ENCODE data around the gene MACROH2A1. TPM values are rescaled to one million over a fixed set of nuclear protein-coding genes. Genes with fewer than 3 reads are reported as not detected.

The MACROH2A1 gene
- total and polyA plus RNA-seq, 10 of the 15 experiments (the other 5 are each of a cell fraction or from before 2014, with no cell fraction given): 45.7 to 230 (median 196) TPM

DNA sequence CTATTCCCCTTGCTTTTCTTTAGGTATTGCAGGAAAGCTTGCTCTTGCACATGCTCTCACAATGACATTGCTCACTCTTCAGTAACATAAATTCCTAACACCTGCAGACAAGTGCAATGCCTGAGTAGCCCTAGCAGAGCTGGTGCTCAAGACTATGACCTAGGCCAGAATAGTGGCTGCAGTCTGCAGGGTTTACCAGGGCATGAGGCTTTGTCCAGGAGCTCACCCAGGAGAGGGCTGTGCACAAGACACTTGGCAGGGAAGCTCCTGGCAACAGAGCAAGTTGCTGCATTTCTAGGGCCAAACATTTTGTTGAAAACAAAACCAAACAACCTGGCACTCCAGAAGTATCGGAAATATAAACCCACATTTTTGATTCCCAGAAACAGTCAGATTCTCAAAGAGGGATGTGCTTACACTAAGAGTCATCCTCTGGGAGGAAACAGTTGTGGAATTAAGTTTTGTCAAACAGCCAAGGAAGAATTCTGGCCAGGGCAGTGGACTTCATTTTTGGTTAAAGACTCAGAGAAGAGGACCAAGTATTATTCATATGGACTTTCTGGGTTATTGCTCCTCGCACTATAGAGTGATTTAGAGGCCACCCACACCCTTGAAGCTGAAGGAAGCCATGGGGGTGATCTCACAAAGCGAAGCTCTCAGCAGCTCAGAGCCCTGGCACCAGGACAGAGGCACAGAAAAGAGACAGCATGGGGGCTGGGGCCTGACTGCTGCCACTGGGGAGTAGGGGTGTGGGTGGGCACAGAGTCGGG, 44.9 kb downstream of the MACROH2A1 start (continued):
- no peak for TF ChIP-seq KDM1A (IDR thresholded peaks at IDR 0.05; ENCODE audit: borderline replicate concordance)
- TF ChIP-seq NFXL1 (IDR thresholded peaks at IDR 0.05; ENCODE audit: borderline replicate concordance): no peak
- TF ChIP-seq WRNIP1 (IDR thresholded peaks at IDR 0.05; ENCODE audit: borderline replicate concordance, low read depth, low read length): no peak
- no peak for TF ChIP-seq NFIC (IDR thresholded peaks at IDR 0.05; ENCODE audit: low read depth, low read length)
- TF ChIP-seq SREBF1 (IDR thresholded peaks at IDR 0.05; ENCODE audit: low read length): no peak
- TF ChIP-seq YY1 (IDR thresholded peaks at IDR 0.05; ENCODE audit: low read depth, low read length): no peak

DNA sequence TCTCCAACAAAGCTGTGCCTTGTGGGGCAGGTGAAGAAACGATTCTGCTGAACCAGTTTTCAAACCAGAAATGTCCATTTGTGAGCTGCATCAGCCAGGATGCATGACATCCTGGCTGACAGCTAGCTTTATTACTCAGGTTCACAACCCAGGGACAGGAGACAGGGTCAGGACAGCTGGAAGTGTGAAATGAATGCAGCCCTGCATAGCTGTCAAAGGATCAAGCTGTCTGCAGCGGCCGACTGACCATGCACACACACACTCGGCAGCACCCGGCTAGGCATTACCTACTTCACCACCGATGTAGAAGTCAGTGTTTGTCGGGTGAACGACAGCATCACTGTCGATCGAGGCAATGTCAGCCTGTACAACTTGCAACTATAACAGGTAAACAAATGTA, 48.5 kb downstream of the MACROH2A1 start:
- ATAC-seq (no peak), DNase-seq (ENCODE audit: low read depth, low spot score) (no peak), FAIRE-seq (no peak)
- CTCF ChIA-PET: interaction anchor here (1.1 to 1.9 kb wide), 2 partner anchors 73 to 76 kb away, joined by 3 to 7 read pairs; no protein-coding TSS in a partner anchor
- Histone ChIP-seq H3K4me3 (no peak overlapping the region), H3K36me3 (ENCODE audit: control insufficient read depth in 2 of 2, insufficient read depth in 2 of 2, low read length in 1 of 2) (peaks cover 15 to 33% of the 10 kb centered on the region in 2 experiments), H3K79me2 (ENCODE audit: control insufficient read depth, insufficient read depth, low read length) (no peaks in the 10 kb centered on the region), H3K4me1 (ENCODE audit: control insufficient read depth, insufficient read depth, low read length) (0 out of 2 replicates have a peak, but pooled peaks cover 3% of the 10 kb centered on the region), H3K27me3 (replicated peaks in 1 of 2; ENCODE audit: control insufficient read depth in 2 of 2, insufficient read depth in 2 of 2, low read length in 1 of 2) (no peaks in the 10 kb centered on the region), H4K20me1 (ENCODE audit: control insufficient read depth, insufficient read depth) (no peaks in the 10 kb centered on the region), H3K4me2 (ENCODE audit: control insufficient read depth, insufficient read depth) (no peak overlapping the region), H3K27ac (ENCODE audit: control insufficient read depth, insufficient read depth) (no peak overlapping the region), H2AFZ (ENCODE audit: control insufficient read depth, low read depth, low read length) (no peak overlapping the region), H3K9ac (ENCODE audit: control insufficient read depth, insufficient read depth, low read length) (no peak overlapping the region), H3K9me3 (replicated peaks; ENCODE audit: control insufficient read depth, insufficient read depth, low read length) (no peaks in the 10 kb centered on the region)
- SMC1A ChIA-PET (ENCODE audit: uncharacterized antibody, unreplicated experiment): no interaction called here
- no peak for TF ChIP-seq SREBF1 (IDR thresholded peaks at IDR 0.05; ENCODE audit: low read length)
- intact Hi-C loops (cut with micrococcal nuclease; ENCODE audit: unreplicated experiment): no loop called here
- RAD21 ChIA-PET (ENCODE audit: unreplicated experiment): no interaction called here
- 96% methylated on average over 10 of the region's 10 CpGs for WGBS (ENCODE audit: insufficient coverage, insufficient replicate concordance, low lambda C conversion rate, missing lambda C conversion rate)
- BruUV-seq (replicated peaks): no TSS peak
- in situ Hi-C loops (cut with MboI): no loop called here
- POLR2A ChIA-PET: no interaction called here
